CD4-positive, alpha-beta T cell treated with Interleukin-6 for 4 hours (primary cell): Measurements from ENCODE around the gene GIPC3.
"Not testable (repeated sequence)": the region's sequence is repeated elsewhere in the genome, so short reads cannot be mapped to it uniquely, and the experiment has no call there.

ENCODE experiments used
- DNase-seq: peaks from one replicate; pipeline ENCODE4 v3.0.0-alpha.2; 2020; ENCODE audit warnings: mixed read lengths

Gene GIPC3

DNA sequence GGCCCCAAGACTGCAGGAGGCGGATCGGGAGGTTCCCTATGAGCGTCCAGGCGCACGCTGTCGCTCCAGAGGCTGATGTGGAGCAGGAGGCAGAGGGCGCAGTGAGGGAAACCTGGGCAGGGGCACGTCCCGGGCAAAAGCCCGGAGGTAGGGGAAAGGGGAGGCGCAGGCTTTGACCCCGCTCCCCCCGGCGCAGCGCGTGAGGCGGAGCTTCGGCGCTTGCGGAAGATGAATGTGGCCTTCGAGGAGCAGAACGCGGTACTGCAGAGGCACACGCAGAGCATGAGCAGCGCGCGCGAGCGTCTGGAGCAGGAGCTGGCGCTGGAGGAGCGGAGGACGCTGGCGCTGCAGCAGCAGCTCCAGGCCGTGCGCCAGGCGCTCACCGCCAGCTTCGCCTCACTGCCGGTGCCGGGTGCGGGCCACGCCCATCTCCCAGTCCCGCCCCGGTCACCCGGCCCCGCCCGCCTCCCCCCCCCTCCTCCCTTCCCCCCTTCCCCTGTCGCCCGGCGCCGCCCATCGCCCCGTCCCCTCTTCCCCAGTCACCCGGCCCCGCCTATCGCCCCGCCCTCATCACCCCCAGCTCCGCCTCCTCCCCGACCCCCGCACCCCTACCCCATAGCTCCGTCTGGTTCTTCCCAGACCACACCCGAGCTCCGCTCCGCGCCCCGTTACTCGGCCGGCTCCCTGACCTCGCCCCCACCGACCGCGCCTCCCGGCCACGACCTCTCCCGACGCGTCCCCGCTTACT is 8.4 kb upstream of the GIPC3 start:
- DNase-seq: no peak

DNA sequence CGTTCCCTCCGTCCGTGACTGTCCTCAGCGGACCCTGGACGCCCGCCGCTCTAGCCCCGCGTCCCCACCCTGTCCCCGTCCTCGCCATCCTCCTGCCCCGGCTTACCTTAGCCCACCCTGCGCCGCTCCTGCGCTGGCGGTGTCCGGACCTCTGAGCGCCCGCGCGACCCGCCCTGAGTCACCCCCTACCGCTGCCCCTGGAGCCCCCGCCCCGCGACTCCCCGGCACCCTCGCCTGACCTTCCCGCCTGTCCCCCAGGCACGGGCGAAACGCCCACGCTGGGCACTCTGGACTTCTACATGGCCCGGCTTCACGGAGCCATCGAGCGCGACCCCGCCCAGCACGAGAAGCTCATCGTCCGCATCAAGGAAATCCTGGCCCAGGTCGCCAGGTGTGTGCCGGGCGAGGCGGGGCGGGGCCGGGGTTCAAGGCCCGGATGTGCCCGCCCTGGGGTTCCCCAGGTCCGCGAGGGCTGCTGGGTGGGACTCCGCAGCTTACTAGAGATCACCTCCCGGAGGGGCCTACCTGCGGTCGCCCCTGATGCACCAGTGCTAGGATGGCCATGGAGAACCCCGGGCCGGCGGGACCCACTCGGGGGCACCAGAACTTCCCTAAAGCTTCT is 7.4 kb upstream of the GIPC3 start:
- no peak for DNase-seq

DNA sequence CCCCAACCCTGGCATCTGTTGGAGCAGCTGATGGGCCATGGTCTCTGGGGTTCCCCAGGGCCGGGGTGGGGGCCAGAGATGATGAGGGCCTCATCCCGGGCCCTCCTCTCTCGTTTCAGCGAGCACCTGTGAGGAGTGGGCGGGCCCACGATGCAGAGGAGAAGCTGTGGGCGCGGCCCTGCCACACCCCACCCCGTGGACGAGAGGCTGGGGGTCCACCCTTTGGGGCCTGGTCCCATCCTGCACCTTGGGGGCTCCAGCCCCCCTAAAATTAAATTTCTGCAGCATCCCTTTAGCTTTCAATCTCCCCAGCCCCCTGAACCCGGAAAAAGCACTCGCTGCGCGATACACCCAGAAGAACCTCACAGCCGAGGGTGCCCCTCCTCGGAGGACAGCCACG is 6.9 kb upstream of the GIPC3 start:
- no peak for DNase-seq

DNA sequence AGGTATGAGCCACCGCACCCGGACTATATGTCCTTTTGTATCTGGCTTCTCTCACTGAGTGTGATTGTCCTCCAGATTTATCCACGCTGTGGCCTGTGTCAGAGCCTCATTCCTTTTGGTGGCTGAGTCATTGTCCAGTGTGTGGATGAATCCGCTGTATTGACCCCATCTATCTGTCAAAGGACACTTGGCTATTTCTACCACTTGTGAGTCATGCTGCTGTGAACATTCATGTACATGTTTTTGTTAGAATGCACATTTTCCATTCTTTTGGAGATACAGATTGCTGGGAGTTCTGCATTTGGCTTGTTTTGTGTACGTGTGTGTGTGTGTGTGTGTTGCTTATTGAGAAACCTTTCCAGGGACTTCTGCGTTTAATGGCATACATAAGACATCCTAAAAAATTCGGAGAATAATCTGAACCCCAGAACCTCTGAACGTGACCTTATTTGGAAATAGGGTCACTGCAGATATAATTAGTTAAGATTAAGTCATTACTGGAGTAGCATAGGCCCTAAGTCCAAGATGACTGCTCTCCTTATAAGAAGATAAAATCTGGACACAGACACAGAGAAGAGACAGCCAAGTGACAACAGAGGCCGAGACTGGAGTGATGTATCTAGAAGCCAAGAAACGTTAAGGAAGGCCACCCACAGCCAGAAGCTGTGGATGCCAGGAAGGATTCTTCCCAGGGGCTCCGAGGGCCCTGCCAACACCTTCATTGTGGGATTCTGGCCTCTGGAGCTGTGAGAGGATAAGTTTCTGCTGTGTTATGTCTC is 4.9 kb upstream of the GIPC3 start:
- no peak for DNase-seq

DNA sequence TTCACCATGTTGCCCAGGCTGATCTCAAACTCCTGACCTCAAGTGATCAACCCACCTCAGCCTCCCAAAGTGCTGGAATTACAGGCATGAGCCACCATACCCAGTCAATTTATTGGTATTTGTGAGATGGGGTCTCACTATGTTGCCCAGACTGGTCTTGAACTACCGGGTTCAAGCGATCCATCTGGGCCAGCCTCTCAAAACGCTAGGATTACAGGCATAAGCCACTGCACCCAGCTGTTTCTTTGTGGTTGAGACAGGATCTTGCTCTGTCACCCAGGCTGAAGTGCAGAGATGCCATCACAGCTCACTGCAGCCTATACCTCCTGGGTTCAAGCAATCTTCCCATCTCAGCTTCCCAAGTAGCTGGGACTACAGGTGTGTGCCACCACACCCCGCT is 3.5 kb upstream of the GIPC3 start:
- DNase-seq: not testable (repeated sequence)

DNA sequence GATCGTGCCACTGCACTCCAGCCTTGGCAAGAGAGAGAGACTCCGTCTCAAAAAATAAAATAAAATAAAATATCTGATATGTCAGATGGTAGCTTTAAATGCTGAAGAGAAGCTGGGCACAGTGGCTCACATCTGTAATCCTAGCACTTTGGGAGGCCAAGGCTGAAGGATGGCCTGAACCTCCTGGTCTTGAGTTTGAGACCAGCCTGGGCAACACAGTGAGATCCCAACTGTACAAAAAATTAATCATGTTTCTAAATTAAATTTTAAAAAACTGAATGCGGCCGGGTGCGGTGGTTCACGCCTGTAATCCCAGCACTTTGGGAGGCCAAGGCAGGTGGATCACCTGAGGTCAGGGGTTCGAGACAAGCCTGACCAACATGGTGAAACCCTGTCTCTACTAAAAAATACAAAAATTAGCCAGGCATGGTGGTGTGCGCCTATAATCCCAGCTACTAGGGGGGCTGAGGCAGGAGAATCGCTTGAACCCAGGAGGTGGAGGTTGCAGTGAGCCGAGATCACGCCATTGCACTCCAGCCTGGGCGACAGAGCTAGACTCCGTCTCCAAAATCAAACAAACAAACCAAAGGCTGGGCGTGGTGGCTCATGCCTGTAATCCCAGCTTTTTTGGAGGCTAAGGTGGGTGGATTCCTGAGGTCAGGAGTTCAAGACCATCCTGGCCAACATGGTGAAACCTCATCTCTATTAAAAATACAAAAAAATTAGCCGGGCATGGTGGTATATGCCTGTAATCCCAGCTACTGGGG is 1.1 kb upstream of the GIPC3 start:
- not testable (repeated sequence) for DNase-seq

DNA sequence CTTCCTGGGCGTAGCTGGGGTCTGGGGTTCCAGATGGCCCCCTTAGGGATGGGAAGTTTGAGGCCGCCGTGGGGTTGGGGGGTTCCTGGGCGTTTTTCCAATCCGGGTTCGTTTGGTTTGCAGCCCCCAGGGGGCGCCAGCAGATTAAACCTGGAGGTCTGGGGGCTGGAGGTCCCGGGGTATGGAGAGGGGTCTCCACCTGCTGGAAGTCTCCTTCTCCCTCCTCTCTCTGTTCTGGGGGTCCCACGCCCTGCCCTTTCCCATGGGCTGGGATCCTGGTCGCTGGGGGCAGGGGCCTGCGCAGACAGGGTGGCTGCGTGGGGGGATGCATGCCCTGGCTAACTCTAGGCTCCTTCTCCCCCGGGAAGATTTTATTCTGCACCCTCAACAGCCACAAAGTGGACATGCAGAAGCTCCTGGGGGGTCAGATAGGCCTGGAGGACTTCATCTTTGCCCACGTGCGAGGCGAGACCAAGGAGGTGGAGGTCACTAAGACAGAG is 899 bp downstream of the GIPC3 start:
- DNase-seq: peak; percentile 69

DNA sequence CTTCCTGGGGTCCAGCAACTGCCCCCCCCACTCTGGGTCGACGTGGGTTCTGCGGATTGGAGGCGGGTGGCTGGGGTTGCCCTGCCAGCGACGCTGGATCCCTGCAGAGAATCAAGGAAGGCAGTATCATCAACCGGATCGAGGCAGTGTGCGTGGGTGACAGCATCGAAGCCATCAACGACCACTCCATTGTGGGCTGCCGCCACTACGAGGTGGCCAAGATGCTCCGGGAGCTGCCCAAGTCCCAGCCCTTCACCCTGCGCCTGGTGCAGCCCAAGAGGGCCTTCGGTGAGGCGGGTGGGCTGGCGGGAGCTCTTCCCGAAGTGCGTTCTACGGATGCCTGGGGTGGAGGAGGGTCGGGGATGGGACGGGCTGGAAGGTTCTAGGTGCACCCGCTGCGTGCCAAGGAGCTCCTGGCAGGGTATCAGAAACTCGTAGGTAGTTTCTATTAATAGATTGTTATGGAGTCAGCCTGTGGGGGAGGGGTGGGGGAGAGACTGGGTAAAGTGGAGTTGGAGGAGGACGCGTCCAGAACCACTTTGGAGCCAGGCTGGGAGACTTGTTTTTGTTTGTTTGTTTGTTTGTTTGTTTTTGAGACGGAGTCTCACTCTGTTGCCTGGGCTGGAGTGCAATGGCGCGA is 1.5 kb downstream of the GIPC3 start:
- DNase-seq: no peak

DNA sequence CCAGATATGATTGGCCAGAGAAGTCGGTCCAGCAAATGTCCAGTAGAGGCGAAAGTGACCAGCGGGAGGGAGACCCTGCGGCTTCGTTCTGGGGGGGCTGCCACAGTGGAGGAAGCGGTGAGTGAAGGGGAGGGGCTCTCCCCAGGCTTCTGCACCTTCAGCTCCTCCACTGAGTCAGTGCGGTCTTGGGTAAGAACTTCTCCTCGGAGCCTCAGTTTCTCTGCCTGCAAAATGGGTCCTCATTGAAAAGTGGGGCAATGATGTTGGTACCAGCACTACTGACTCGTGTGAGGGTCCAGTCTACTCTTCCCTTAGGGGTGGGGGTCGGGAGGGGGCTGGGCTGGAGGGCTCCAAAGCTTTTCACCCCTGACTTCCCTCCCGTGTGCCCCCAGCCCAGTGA is 4.2 kb downstream of the GIPC3 start:
- no peak for DNase-seq

DNA sequence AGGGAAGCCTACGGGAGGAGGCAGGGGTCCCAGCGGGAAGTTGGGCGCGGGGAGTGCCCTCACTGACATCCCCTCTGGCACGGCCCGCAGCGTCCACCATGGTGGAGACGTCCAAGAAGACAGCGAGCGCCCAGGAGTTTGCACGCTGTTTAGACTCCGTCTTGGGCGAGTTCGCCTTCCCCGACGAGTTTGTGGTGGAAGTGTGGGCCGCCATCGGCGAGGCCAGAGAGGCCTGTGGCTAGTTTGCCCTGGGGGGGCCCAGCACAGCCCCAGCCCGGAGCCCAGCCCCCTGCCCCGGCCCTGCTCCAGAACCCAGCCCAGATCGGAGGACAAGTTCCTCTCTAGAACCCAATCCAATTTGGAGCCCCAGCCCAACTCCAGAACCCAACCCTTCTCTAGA is 4.7 kb downstream of the GIPC3 start:
- no peak for DNase-seq

DNA sequence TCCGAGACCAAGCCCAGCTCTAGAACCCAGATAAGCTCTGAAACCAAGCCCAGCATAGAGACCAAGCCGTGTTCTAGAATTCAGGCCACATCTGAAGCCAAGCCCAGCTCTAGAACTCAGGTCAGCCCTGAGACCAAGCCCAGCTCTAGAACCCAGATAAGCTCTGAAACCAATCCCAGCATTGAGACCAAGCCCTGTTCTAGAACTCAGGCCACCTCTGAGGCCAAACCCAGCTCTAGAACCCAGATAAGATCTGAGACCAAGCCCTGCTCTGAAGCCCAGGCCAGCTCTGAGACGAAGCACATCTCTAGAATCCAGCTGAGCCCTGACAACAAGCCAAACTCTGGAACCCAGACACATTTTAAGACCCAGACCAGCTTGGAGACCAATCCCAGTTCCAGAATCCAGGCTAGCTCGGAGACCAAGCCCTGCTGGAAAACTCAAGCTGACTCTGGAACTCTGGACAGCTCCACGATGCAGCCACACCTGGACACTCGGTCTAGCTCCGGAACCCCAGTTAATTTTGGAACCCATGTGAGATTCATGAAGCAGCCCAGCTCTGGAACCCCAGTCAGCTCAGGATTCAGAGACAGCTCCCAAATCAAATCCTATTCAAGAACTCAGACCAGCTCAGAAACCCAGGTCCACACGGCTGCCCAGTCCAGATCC is 5.8 kb downstream of the GIPC3 start:
- DNase-seq: no peak

DNA sequence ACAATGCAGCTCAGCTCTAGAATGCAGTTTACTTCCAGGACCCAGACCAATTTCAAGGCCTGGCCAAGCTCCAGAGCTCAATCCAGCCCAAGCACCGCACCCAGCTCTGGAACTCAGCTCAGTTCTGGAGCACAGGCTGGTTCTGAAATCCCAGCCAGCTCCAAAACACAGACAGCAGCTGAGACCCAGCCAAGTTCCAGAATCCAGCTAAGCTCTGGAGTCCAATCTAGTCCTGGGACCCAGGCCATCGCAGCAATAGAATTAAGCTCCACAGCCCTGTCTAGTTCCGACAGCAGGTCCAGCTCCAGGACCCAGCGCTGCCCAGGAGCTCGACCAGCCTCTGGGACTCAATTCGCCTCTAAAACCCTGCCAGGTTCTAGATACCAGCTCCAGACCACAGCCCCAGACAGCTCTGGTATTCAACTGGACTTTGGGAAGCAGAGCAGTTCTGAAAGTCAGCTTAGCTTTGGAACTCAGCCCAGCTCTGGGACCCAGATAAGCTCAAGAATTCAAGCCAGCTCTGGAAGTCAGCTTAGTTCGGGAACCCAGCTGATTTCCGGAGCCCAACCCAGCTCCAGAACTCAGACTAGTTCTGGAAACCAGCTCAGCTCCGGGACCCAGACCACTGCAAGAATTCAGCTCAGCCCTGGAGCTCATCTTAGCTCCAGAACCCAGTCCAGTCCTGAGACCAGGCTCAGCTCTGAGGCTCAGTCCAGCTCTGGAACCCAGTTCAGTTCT is 6.8 kb downstream of the GIPC3 start:
- DNase-seq: no peak

DNA sequence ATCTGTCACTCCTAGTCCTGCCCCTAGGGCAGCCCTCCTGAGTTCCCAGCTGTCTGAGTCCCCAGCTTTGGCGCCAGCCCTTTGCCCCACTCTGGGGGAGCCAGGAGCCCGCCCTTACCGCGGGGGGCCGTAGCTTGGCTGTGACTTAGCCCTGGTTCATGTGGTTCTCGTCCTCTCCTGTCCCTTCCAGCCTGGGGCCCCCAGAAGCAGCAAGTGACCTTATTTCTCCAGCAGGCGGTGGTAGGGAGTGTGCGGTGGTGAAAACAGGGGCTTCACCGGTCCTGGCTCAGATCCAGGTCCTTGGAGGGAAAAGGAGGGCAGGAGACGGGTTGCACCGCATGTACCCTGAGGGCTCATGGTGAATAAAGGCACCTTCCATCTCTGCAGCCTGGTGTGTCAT is 7.9 kb downstream of the GIPC3 start:
- DNase-seq: no peak

DNA sequence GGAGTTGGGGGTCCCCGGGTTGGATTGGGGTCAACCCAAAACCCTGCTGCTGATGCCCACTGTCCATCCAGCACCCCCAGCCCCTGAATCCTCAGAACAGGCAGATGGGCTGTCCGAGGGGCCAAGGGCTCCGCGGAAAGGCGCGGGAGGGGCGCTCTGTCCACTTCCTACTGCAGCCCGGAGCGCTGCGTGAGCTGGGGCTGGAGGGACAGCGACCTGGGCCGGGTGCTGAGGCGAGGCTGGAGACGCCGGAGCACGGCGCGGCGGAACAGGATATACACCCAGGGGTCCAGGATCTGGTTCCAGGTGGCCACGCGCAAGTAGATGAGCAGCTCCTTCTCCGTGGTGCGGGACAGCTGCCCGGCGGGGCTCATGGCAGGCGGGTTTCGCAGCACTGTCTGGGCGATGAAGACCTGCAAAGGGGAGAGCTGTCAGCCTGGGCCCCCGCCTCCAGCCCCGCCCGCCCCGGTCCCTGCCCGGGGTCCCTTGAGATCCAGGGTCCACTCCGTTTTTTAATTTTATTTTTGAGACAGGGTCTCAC is 10.3 kb downstream of the GIPC3 start:
- DNase-seq: no peak

DNA sequence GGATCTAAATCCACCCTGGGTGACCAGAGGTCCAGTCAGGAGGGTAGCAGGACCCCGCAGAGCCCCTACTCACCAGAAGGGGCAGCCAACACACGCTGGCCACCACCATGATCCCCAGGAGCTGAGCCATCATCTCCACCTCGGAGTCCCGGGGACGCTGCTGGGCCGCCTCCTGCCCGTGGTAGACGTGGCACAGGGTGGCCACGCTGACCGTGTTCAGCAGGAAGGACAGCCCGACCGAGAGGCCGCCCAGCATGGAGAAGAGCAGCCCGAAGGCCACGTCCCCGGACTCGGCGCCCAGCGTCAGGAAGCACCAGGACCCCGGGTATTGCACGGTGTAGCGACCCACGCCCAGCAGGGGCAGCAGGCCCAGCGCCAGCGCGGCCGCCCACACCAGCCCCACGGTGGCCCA is 14.5 kb downstream of the GIPC3 start:
- DNase-seq: no peak

DNA sequence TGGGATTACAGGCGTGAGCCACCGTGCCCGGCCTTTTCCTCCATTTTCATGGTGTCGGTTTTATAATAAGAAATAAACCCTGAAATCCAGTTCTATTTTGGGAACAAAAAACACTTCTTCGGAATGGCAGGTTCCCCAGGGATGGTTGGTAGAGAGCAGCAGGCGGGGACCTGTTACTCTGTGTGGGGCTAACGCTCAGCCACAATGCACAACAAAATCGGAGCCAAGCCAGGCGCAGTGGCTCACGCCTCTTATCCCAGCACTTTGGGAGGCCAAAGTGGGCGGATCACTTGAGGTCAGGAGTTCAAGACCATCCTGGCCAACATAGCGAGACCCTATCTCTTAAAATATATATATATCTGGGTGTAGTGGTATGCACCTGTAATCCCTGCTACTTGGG is 15.7 kb downstream of the GIPC3 start:
- no peak for DNase-seq

DNA sequence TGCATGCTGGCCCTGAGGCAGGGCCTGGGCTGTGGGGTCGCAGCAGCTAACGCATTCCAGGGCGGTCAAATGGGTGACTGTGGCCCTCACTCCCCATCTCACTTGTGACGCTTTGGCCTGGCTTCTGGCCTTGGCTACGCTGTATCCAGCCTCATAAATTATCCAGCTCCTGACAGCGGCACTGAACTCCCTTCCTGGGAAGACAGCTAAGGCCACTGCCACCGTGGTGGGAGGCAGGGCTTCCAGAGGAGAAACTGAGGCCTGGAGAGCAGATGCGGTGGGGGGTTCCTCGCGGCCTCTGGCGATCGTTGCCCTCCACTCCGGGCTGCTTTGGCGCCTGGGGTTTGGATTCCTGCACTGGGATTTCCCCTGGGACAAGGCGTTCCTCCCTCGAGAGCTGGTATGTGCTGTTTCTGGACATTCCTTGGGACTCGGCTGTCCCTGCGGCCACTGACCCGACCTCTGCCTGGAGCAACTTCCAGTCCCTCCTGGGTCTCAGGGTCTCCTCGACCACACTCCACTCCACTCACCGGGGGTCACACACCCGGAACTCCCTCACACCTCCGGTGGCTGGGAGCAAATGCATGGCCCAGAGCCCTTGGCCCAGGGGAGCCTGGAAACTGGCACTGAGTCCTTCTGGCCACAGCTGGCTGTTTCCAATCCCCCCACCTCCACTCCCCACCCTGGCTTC is 18.0 kb downstream of the GIPC3 start:
- DNase-seq: no peak

DNA sequence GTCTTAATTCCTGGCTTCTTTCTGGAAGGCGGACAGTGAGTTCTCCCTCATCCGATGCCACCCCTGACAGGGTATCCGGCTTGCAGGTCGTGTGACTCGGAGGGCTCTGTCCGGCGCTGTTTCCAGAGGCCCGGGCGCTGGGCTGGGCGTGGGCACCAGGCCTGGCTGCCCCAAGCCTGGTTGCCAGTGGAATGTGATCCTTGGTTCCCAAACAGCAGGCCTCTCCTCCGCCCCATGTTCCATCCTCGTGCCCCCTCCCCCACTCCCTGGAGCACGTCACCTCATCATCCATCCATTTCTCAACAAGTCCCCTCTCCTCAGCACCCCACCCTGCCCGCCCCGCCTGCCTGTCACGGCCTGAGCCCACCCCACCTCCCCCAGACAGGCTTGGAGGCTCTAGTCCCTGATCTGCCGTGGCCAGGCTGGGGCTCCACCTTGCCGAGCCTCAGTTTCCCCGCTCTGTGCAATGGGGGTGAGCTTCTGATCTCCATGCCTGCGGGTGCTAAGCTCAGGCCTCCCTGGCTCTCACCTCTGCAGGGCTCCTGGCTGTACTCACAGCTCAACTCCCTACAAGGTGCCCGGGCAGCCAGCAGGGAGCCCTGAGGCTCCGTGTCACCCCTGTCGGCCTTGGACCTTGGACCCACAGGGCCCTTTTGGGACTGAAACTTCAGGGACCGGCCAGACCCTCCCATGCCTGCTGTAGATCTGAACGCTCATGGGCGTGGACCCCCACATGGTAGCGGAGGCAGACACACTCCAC is 19.1 kb downstream of the GIPC3 start:
- DNase-seq: no peak

DNA sequence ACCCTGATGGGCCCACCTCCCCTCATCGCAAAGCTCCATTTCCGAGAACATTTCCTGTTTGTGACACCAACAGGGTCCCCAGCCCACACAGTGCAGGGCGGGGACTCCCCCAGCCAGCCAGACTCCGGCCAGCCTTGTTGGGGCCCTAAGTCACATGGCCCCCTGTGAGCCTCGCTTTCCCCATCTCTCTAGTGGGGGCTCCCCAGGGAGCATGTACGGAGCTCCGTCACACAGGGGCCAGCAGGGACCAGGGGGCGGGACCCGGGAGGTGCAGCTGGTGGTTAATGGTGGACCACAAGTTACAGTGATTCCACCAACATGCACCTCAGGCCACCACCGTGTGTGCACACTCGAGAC is 19.7 kb downstream of the GIPC3 start:
- peak; percentile 47 for DNase-seq

DNA sequence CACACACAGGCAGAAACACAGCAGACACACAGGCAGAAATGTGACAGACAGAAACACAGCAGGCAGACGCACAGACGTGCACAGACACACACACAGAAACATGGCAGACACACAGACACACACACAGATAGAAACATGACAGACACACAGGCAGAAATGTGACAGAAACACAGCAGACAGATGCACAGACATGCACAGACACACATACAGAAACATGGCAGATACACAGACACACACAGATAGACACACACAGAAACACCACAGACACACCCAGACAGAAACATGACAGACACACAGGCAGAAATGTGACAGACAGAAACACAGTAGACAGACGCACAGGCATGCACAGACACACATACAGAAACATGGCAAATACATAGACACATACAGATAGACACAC is 20.1 kb downstream of the GIPC3 start:
- no peak for DNase-seq
